HG03521 (cell line): ENCODE measurements around the gene SGCA.

ENCODE experiments used
- ATAC-seq: cut with Tn5 transposase; IDR thresholded peaks from one replicate; pipeline ENCODE4 v1.9.1; 2021; ENCODE audit warnings: mild to moderate bottlenecking, moderate library complexity; ENCODE audit not compliant: unreplicated experiment

SGCA gene

DNA sequence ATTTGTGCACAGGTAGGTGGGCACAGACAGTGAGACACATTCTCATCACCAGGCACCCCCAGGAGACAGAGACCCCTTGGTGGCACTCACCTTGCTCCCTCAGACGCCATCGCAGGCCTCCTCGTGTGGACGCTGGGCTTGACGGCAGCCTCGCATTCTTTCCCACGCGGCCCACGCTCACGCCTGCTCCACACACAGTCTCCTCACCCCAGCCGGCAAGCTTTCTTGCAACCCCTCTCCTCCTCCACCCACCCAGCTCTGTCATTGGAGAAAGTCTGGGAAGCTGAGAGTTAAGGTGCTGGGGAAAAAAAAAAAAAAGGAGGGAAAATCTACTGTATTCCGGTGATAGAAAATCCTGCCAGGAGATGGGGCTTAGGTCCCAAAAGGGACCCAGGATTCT, 14.8 kb downstream of the SGCA start:
- ATAC-seq: no peak

GRCh38 chr17:50181144-50181543, 15.3 kb downstream of the SGCA start:
- ATAC-seq: no peak

GRCh38 chr17:50181591-50182560, 16.1 kb downstream of the SGCA start:
- ATAC-seq: no peak

- no peak for ATAC-seq
Observed at GRCh38 chr17:50182783-50183420, 17.1 kb downstream of the SGCA start.

- ATAC-seq: no peak
Observed at GRCh38 chr17:50183421-50183994, 17.7 kb downstream of the SGCA start.

DNA sequence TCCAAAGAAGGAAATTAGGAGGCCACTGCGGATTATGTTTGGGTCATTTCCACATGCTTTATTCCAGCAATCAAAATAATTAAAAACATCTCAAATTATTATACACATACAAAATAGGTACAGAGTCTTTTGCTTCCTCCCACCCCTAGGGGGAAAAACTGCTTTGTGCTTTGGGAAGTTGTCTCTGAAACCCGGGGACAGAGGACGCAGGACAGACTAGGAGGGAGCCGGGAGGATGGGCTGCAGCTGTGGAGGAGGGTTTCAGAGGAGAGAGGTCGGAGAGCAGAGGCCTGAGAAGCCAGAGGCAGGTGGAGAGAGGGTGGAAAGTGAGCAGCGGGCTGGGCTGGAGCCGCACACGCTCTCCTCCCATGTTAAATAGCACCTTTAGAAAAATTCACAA, 18.3 kb downstream of the SGCA start:
- no peak for ATAC-seq

DNA sequence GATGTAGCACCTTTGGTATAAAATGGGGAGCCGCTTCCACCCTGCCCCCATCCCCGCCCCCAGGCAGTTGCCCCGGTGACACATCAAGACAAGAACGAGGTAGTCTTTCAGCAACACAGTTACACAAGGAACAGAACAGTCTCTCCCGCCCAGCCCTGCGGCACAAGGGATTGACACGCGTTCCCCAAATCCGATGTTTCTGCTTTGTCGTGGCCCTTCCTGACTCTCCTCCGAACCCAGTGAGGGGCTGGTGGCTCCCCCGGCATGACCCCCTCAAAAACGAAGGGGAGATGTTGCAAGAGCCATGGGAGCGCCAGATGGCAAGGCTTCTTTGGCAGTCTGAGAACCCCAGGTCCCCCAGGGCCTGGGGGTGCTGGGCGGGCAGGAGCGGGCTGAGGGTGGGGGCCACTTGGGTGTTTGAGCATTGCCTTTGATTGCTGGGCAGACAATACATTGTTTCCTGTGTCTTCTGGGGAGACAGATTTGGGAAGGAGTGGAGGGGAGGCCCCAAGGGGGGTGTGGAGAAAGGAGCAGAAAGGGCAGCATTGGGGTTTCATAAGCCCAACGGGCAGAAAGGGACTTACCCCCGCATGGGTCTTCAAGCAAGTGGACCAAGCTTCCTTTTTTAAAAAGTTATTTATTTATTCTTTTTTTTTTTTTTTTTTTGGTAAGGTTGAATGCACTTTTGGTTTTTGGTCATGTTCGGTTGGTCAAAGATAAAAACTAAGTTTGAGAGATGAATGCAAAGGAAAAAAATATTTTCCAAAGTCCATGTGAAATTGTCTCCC, 19.0 kb downstream of the SGCA start:
- no peak for ATAC-seq

DNA sequence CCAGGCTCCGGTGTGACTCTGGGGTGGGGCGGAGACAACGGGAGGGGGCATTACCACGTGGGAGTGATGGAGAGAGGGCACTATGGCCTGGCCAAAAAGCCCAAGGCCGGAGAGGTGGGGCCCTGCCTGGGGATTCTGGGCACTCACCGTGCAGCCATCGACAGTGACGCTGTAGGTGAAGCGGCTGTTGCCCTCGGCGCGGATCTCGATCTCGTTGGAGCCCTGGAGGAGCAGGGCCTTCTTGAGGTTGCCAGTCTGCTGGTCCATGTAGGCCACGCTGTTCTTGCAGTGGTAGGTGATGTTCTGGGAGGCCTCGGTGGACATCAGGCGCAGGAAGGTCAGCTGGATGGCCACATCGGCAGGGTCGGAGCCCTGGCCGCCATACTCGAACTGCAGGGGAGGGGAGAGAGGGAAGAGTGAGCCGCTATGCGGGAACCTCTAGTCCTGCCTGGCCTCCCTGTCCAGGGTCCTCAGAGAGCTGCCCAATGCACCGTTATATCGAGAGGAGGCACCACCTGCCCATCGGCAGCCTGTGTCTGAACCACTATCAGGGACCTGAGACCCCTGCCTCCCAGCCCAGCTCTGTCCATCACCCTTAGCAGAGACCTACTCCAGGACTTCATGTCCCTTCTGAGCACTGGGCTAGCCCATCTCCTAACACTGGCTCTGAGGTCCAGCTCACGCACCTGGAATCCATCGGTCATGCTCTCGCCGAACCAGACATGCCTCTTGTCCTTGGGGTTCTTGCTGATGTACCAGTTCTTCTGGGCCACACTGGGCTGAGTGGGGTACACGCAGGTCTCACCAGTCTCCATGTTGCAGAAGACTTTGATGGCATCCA, 20.0 kb downstream of the SGCA start:
- no peak for ATAC-seq

GRCh38 chr17:50186661-50187393, 21.0 kb downstream of the SGCA start:
- ATAC-seq: no peak

- ATAC-seq: no peak
Observed at GRCh38 chr17:50187394-50187725, 21.6 kb downstream of the SGCA start.

DNA sequence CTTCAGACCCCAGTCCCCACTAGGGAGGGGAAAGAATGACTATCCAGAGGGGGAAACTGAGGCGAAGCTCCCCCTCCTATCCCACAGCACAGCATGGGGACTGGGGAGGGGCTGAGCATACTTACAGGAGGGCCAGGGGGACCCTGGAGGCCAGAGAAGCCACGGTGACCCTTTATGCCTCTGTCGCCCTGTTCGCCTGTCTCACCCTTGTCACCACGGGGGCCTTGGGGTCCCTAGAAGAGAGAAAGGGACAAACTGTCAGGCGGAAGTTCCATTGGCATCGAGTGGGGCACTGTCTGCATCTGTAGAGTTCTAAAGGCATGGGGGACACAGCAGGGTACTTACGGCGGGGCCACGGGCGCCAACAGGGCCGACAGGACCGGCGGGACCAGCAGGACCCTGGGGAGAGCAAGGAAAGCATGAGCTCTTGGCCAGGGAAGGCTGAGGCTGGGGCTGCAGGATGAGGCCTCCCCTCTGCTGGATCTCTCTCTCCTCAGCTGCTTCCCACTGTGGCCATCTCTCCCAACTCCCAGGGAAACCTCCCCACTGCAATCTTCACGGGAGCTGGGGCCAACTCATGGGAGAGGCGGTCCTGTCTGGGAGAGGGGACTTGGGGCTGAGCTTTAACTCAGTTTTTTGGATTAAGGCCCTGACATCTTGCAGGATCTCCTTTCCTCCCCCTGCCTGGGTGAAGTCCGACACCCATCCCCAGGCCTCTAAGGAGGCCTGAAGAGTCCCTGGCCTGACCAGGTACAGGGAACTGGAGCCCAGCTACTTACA, 22.1 kb downstream of the SGCA start:
- ATAC-seq: no peak

- ATAC-seq: no peak
Observed at GRCh38 chr17:50188531-50188920, 22.7 kb downstream of the SGCA start.

GRCh38 chr17:50188921-50189549, 23.2 kb downstream of the SGCA start:
- no peak for ATAC-seq

DNA sequence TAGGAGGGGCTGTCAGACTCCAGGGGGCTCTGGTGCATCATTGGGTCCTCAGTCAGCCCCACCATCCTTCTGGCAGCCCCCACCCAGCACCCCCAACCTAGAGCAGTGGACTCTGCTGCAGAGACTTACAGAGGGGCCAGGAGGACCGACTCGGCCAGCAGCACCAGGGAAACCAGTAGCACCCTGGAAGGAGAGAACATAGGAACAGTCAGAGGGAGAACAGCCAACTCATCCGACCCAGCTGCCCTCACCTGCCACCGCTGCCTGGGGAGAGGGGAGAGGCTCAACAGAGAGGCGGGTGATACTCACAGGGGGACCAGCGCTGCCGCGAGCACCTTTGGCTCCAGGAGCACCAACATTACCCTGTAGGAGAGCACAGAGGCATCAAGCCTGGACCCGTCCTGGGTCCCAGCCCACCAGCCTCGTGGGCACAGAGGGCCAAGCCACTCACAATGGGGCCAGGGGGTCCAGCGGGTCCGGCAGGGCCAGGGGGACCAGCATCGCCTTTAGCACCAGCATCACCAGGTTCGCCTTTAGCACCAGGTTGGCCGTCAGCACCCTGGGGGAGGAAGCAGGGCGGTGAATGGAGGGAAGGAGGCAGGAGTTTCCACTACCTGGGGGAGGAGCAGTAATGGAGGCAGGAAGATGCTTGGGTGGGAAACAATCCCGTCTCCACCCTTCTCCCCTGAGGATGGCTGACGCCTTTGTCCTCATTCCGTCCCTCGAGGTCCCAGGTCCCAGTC, 23.9 kb downstream of the SGCA start:
- no peak for ATAC-seq

DNA sequence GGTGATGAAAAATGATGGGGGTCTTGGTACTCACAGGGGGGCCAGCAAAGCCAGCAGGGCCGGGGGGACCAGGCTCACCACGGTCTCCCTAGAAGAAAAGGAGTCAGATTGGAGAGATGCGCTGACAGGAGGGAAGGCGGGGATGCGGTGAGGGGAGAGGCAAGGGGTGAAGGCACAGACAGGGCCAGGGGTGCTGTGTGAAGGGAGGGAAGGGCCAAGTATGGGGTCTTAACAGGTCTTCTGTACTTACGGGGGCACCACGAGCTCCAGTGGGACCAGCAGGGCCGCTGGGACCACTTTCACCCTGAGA, 24.4 kb downstream of the SGCA start:
- ATAC-seq: no peak

GRCh38 chr17:50190603-50191358, 25.0 kb downstream of the SGCA start:
- no peak for ATAC-seq
